Breast epithelium (tissue), 3 donors: Measurements from ENCODE around the gene OTOF.

ENCODE experiments used
- POLR2A ChIP-seq: fragments of 450-650 bp; IDR thresholded peaks from one replicate; pipeline ENCODE4 v1.6.1; 2016; ENCODE audit warnings: antibody characterized with exemption, mild to moderate bottlenecking, moderate library complexity
- TF ChIP-seq, protein P1 (sequence below), 3 donors: fragments of 450-650 bp; IDR thresholded peaks; one replicate each; pipeline ENCODE4 v1.5.1; 2016 to 2017; ENCODE audit warnings: antibody characterized with exemption in 3 of 3, mild to moderate bottlenecking in 3 of 3, moderate library complexity in 3 of 3

DNA sequence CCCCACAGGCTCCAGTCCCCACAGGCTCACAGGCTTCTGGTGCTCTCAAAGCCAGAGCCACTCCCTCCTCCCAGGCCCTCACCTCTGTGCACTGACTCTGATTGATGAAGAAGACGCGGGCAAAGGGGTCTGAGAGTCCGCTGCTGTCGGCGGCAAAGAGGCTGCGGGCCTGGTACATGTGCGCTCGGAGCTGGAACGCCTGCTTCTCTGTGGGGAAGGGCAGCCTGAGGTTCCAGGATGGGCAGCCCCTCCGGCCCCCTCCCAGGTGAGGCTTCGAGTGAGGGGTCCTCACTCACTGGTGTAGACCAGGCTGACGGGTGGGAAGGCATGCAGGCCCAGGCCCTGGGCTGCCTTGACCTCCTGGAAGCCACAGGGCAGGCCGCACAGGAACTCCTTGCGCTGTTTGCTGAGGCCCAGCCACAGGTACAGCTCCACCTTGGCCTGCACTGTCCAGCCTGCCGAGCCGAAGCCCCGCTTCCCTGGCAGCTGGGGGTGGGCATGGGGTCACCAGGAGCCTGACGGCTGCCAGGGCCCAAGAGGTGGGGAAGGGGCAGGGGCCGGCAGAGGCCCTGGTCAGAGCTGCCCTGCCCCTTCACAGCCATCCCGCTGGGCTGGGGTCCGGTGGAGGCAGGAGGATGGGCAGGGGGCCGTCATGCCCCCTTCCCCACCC is 2.0 kb downstream of the OTOF start:
- TF ChIP-seq, protein P1, sequence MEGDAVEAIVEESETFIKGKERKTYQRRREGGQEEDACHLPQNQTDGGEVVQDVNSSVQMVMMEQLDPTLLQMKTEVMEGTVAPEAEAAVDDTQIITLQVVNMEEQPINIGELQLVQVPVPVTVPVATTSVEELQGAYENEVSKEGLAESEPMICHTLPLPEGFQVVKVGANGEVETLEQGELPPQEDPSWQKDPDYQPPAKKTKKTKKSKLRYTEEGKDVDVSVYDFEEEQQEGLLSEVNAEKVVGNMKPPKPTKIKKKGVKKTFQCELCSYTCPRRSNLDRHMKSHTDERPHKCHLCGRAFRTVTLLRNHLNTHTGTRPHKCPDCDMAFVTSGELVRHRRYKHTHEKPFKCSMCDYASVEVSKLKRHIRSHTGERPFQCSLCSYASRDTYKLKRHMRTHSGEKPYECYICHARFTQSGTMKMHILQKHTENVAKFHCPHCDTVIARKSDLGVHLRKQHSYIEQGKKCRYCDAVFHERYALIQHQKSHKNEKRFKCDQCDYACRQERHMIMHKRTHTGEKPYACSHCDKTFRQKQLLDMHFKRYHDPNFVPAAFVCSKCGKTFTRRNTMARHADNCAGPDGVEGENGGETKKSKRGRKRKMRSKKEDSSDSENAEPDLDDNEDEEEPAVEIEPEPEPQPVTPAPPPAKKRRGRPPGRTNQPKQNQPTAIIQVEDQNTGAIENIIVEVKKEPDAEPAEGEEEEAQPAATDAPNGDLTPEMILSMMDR (IDR thresholded peaks at IDR 0.05) = no peak
- TF ChIP-seq POLR2A = no peak
